HCT116 (cell line): Measurements from ENCODE around the gene EPDR1. TPM values are rescaled to one million over a fixed set of nuclear protein-coding genes. Genes with fewer than 3 reads are reported as not detected.

Experiments used
- ATAC-seq: fragments of 200-7000 bp; cut with Tn5 transposase; 2 replicates; pipeline ENCODE4 v1.9.1; 2020; ENCODE audit warnings: mild to moderate bottlenecking, moderate library complexity
- BruUV-seq: library from RNA; stranded (reverse); fragments of 400-500 nt; replicated peaks from 2 replicates; lab custom pipeline; 2021; lab: Mats Ljungman, UMichigan
- CTCF ChIA-PET: fragments of 300-600 bp; sonication (Branson Sonifier 250); formaldehyde crosslinking; loops from one replicate; lab custom pipeline; 2021; ENCODE audit warnings: antibody characterized with exemption; lab: Charles Lee
- POLR2A ChIA-PET: fragments of 300-600, 350-600 bp; sonication (Branson Sonifier 250); formaldehyde crosslinking; loops from one replicate; lab custom pipeline; 2021; ENCODE audit warnings: antibody characterized with exemption; lab: Charles Lee
- RAD21 ChIA-PET, 2 experiments: fragments of 300-600 bp; sonication (Branson Sonifier 250); formaldehyde crosslinking; loops; one replicate each; lab custom pipeline; 2023; ENCODE audit warnings: low total read pairs in 2 of 2; ENCODE audit not compliant: uncharacterized antibody in 2 of 2, unreplicated experiment in 2 of 2, low non-redundant PET in 1 of 2; lab: Charles Lee
- DNase-seq: peaks from one replicate; pipeline ENCODE4 v3.0.0-alpha.2; 2010; ENCODE audit warnings: low read depth, low spot score
- H2AFZ ChIP-seq: fragments of 200-600 bp; shearing (Covaris generic), sonication (generic); 2 replicates; pipeline ENCODE4 v1.6.1; 2017; ENCODE audit warnings: low read depth, mixed run types, mixed read lengths, antibody characterized with exemption, low read length; ENCODE audit not compliant: poor library complexity, severe bottlenecking
- H3K27ac ChIP-seq: 2 replicates; pipeline ENCODE4 v1.5.1; 2012; ENCODE audit warnings: low read depth, low read length
- H3K27me3 ChIP-seq: fragments of 200-600 bp; sonication (generic); 2 replicates; pipeline ENCODE4 v1.6.1; 2016; ENCODE audit warnings: mixed run types, low read length, mixed read lengths; ENCODE audit not compliant: insufficient read depth
- H3K36me3 ChIP-seq, 2 experiments: fragments of 200-500 bp in 1 of 2; fragments of 200-600 bp in 1 of 2; sonication (Bioruptor generic) in 1 of 2; sonication (generic) in 1 of 2; 2 replicates each; pipeline versions ENCODE4 v1.5.1 to v1.6.1; 2014 to 2016; ENCODE audit warnings: low read length in 2 of 2, inconsistent platforms in 1 of 2, mixed read lengths in 1 of 2, mixed run types in 1 of 2; ENCODE audit not compliant: insufficient read depth in 2 of 2, control insufficient read depth in 1 of 2
- H3K4me1 ChIP-seq, 2 experiments: fragments of 200-600 bp in 1 of 2; sonication (generic) in 1 of 2; 2 replicates each; pipeline versions ENCODE4 v1.5.1 to v1.6.1; 2012 to 2017; ENCODE audit warnings: low read length in 2 of 2, inconsistent platforms in 1 of 2, mild to moderate bottlenecking in 1 of 2, mixed read lengths in 1 of 2, mixed run types in 1 of 2, moderate library complexity in 1 of 2; ENCODE audit not compliant: insufficient read depth in 2 of 2, control insufficient read depth in 1 of 2
- H3K4me2 ChIP-seq: fragments of 200-600 bp; sonication (generic); 2 replicates; pipeline ENCODE4 v1.6.1; 2017; ENCODE audit warnings: mixed run types, low read length, mixed read lengths
- H3K4me3 ChIP-seq, 2 experiments: fragments of 200-600 bp in 1 of 2; sonication (generic) in 1 of 2; replicated peaks in 1 of 2; 2 replicates each; pipeline ENCODE4 v1.5.1; 2011 to 2016; ENCODE audit warnings: low read length in 2 of 2, control low read depth in 1 of 2, low read depth in 1 of 2, mild to moderate bottlenecking in 1 of 2, mixed read lengths in 1 of 2, mixed run types in 1 of 2
- H3K79me2 ChIP-seq: fragments of 200-600 bp; sonication (generic); 2 replicates; pipeline ENCODE4 v1.6.1; 2017; ENCODE audit warnings: mild to moderate bottlenecking, mixed run types, low read length, moderate library complexity, mixed read lengths; ENCODE audit not compliant: insufficient read depth
- H3K9ac ChIP-seq: fragments of 200-600 bp; sonication (generic); 2 replicates; pipeline ENCODE4 v1.6.1; 2016; ENCODE audit warnings: low read length, mixed read lengths
- H3K9me2 ChIP-seq: fragments of 200-600 bp; sonication (generic), shearing (Covaris generic); 2 replicates; pipeline ENCODE4 v1.6.1; 2017; ENCODE audit warnings: mixed run types, mild to moderate bottlenecking, moderate library complexity; ENCODE audit not compliant: insufficient read depth
- H3K9me3 ChIP-seq, 2 experiments: fragments of 200-500 bp in 1 of 2; fragments of 200-600 bp in 1 of 2; sonication (Bioruptor generic) in 1 of 2; sonication (generic) in 1 of 2; 2 replicates each; pipeline ENCODE4 v1.6.1; 2014 to 2017; ENCODE audit warnings: low read length in 2 of 2, mixed read lengths in 2 of 2, inconsistent platforms in 1 of 2, low read depth in 1 of 2, mild to moderate bottlenecking in 1 of 2, mixed run types in 1 of 2, moderate library complexity in 1 of 2; ENCODE audit not compliant: control insufficient read depth in 1 of 2, insufficient read depth in 1 of 2
- H4K20me1 ChIP-seq: fragments of 200-600 bp; sonication (generic), shearing (Covaris generic); 2 replicates; pipeline ENCODE4 v1.6.1; 2017; ENCODE audit warnings: mixed run types, mild to moderate bottlenecking, moderate library complexity; ENCODE audit not compliant: insufficient read depth
- CBX3 ChIP-seq: IDR thresholded peaks from 2 replicates; pipeline ENCODE4 v1.6.1; 2012; ENCODE audit warnings: low read depth
- CEBPB ChIP-seq: IDR thresholded peaks from 2 replicates; pipeline ENCODE4 v1.6.1; 2012; ENCODE audit warnings: low read depth
- EGR1 ChIP-seq: IDR thresholded peaks from 2 replicates; pipeline ENCODE4 v1.6.1; 2012; ENCODE audit warnings: low read depth
- ELF1 ChIP-seq: IDR thresholded peaks from 2 replicates; pipeline ENCODE4 v1.6.1; 2012; ENCODE audit warnings: low read depth, borderline replicate concordance
- FOSL1 ChIP-seq: IDR thresholded peaks from 2 replicates; pipeline ENCODE4 v1.6.1; 2012; ENCODE audit warnings: low read depth
- JUND ChIP-seq: IDR thresholded peaks from 2 replicates; pipeline ENCODE4 v1.6.1; 2012
- POLR2A ChIP-seq: IDR thresholded peaks from 2 replicates; pipeline ENCODE4 v1.7.0; 2011; ENCODE audit warnings: borderline replicate concordance; ENCODE audit not compliant: insufficient read depth, insufficient read length; ENCODE audit errors: extremely low read depth
- RAD21 ChIP-seq: IDR thresholded peaks from 2 replicates; pipeline ENCODE4 v1.6.1; 2012; ENCODE audit warnings: low read depth, mild to moderate bottlenecking
- REST ChIP-seq: IDR thresholded peaks from 2 replicates; pipeline ENCODE4 v1.6.1; 2012; ENCODE audit warnings: low read depth
- SIN3A ChIP-seq: IDR thresholded peaks from 2 replicates; pipeline ENCODE4 v1.6.1; 2012; ENCODE audit warnings: low read depth
- SP1 ChIP-seq: IDR thresholded peaks from 2 replicates; pipeline ENCODE4 v1.6.1; 2012; ENCODE audit warnings: low read depth
- SRF ChIP-seq: IDR thresholded peaks from 2 replicates; pipeline ENCODE4 v1.6.1; 2012; ENCODE audit warnings: low read depth
- TCF7L2 ChIP-seq: IDR thresholded peaks from 2 replicates; pipeline ENCODE4 v1.7.0; 2011; ENCODE audit warnings: borderline replicate concordance, inconsistent platforms; ENCODE audit not compliant: insufficient read depth, insufficient read length; ENCODE audit errors: extremely low read depth
- YY1 ChIP-seq: IDR thresholded peaks from 2 replicates; pipeline ENCODE4 v1.6.1; 2011; ENCODE audit warnings: low read length, low read depth, moderate library complexity, mild to moderate bottlenecking; ENCODE audit not compliant: insufficient replicate concordance; ENCODE audit errors: extremely low read depth
- ZBTB33 ChIP-seq: IDR thresholded peaks from 2 replicates; pipeline ENCODE4 v1.6.1; 2011; ENCODE audit warnings: mild to moderate bottlenecking, low read length, moderate library complexity; ENCODE audit not compliant: insufficient replicate concordance; ENCODE audit errors: extremely low read depth
- ZFX ChIP-seq: fragments of 450-650 bp; IDR thresholded peaks from 2 replicates; pipeline ENCODE4 v1.6.1; 2017
- intact Hi-C: fragments of 100-400 bp; cut with micrococcal nuclease; formaldehyde crosslinking; loops from 2 replicates; pipeline ENCODE4 v1.10.0; 2022
- total RNA-seq: library from RNA; stranded (reverse); gene quantifications from one replicate; pipeline ENCODE4 v1.2.1, GENCODE V29; 2021; ENCODE audit not compliant: unreplicated experiment
- TF ChIP-seq, protein P1 (sequence below), 3 experiments: fragments of 200-600 bp in 1 of 3; sonication (generic) in 1 of 3; IDR thresholded peaks in 2 of 3; conservative IDR thresholded peaks in 1 of 3; 2 replicates each; pipeline ENCODE4 v1.5.1; 2012 to 2017; ENCODE audit warnings: low read depth in 2 of 3, low read length in 2 of 3, antibody characterized with exemption in 1 of 3, borderline replicate concordance in 1 of 3, control low read depth in 1 of 3, mild to moderate bottlenecking in 1 of 3, mixed read lengths in 1 of 3, mixed run types in 1 of 3, moderate library complexity in 1 of 3; ENCODE audit not compliant: insufficient read depth in 1 of 3
- TF ChIP-seq, protein P2 (sequence below): IDR thresholded peaks from 2 replicates; pipeline ENCODE4 v1.6.1; 2012

Gene EPDR1
- total RNA-seq, 1 experiment from 2014 or later, result 8.0 TPM

GRCh38 chr7:37924491-37925041 lies 4.1 kb downstream of the EPDR1 start:
- TF ChIP-seq CEBPB (no peak), REST (no peak), ZBTB33 (no peak), ZFX (no peak), RAD21 (no peak), SRF (no peak), CBX3 (no peak), SIN3A (no peak), TCF7L2 (no peak), YY1 (no peak), EGR1 (no peak), JUND (no peak), FOSL1 (no peak), SP1 (no peak), POLR2A (no peak), ELF1 (no peak)
- TF ChIP-seq, protein P1, sequence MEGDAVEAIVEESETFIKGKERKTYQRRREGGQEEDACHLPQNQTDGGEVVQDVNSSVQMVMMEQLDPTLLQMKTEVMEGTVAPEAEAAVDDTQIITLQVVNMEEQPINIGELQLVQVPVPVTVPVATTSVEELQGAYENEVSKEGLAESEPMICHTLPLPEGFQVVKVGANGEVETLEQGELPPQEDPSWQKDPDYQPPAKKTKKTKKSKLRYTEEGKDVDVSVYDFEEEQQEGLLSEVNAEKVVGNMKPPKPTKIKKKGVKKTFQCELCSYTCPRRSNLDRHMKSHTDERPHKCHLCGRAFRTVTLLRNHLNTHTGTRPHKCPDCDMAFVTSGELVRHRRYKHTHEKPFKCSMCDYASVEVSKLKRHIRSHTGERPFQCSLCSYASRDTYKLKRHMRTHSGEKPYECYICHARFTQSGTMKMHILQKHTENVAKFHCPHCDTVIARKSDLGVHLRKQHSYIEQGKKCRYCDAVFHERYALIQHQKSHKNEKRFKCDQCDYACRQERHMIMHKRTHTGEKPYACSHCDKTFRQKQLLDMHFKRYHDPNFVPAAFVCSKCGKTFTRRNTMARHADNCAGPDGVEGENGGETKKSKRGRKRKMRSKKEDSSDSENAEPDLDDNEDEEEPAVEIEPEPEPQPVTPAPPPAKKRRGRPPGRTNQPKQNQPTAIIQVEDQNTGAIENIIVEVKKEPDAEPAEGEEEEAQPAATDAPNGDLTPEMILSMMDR (IDR thresholded peaks at IDR 0.05 in 2 of 3, conservative IDR thresholded peaks at IDR 0.05 in 1 of 3; ENCODE audit: borderline replicate concordance in 1 of 3, insufficient read depth in 1 of 3, low read depth in 2 of 3, low read length in 2 of 3), result no peak
- TF ChIP-seq, protein P2, sequence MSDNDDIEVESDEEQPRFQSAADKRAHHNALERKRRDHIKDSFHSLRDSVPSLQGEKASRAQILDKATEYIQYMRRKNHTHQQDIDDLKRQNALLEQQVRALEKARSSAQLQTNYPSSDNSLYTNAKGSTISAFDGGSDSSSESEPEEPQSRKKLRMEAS, result no peak
- Histone ChIP-seq H2AFZ (no peak overlapping the region), H3K36me3 (0 out of 4 replicates have a peak, but pooled peaks cover 0 to 4% of the 10 kb centered on the region in 2 experiments), H3K79me2 (peaks cover 12% of the 10 kb centered on the region), H3K9ac (no peak overlapping the region), H3K4me1 (peaks cover 6 to 11% of the 10 kb centered on the region in 2 experiments; a peak in 2 of 4 replicates), H3K27me3 (no peaks in the 10 kb centered on the region), H3K9me2 (no peaks in the 10 kb centered on the region), H3K4me2 (no peak overlapping the region), H4K20me1 (no peaks in the 10 kb centered on the region), H3K27ac (no peak overlapping the region), H3K4me3 (no peak overlapping the region), H3K9me3 (peaks cover 0 to 5% of the 10 kb centered on the region in 2 experiments; a peak in 1 of 4 replicates)
- BruUV-seq, result no TSS peak
- RAD21 ChIA-PET, result no interaction called here
- intact Hi-C loops, result no loop called here
- no peak for ATAC-seq
- POLR2A ChIA-PET, result no interaction called here
- DNase-seq, result no peak
- CTCF ChIA-PET, result no interaction called here
